Neural progenitor cell (in vitro differentiated cells): ENCODE data around the gene RALGAPA2. TPM values are rescaled to one million over a fixed set of nuclear protein-coding genes. Genes with fewer than 3 reads are reported as not detected.

Experiments
- DNase-seq: peaks from one replicate; pipeline ENCODE4 v3.0.0-alpha.2; 2016; ENCODE audit warnings: low spot score
- H2AFZ ChIP-seq: fragments of 200-600 bp; sonication (generic); replicated peaks from 2 replicates; pipeline ENCODE4 v1.6.1; 2016; ENCODE audit warnings: antibody characterized with exemption
- H3F3A ChIP-seq: fragments of 200-600 bp; sonication (generic); 2 replicates; pipeline ENCODE4 v1.6.1; 2016; ENCODE audit warnings: antibody characterized with exemption, low read depth
- H3K27ac ChIP-seq: fragments of 200-600 bp; sonication (generic); 2 replicates; pipeline ENCODE4 v1.5.1; 2016; ENCODE audit warnings: mild to moderate bottlenecking
- H3K27me3 ChIP-seq: fragments of 200-600 bp; sonication (generic); 2 replicates; pipeline ENCODE4 v1.6.1; 2016; ENCODE audit warnings: mild to moderate bottlenecking, moderate library complexity
- H3K36me3 ChIP-seq: fragments of 200-600 bp; sonication (generic); 2 replicates; pipeline ENCODE4 v1.5.1; 2016
- H3K4me1 ChIP-seq: fragments of 200-600 bp; sonication (generic); 2 replicates; pipeline ENCODE4 v1.6.1; 2016; ENCODE audit warnings: mixed run types
- H3K4me2 ChIP-seq: fragments of 200-600 bp; sonication (generic); 2 replicates; pipeline ENCODE4 v1.6.1; 2016
- H3K4me3 ChIP-seq: fragments of 200-600 bp; sonication (generic); 2 replicates; pipeline ENCODE4 v1.5.1; 2016
- H3K79me2 ChIP-seq: fragments of 200-600 bp; sonication (generic); 2 replicates; pipeline ENCODE4 v1.6.1; 2016; ENCODE audit warnings: low read depth
- H3K9ac ChIP-seq: fragments of 200-600 bp; sonication (generic); 2 replicates; pipeline ENCODE4 v1.6.1; 2016
- H3K9me3 ChIP-seq: fragments of 200-600 bp; sonication (generic); 2 replicates; pipeline ENCODE4 v1.5.1; 2016; ENCODE audit warnings: low read depth
- H4K20me1 ChIP-seq: fragments of 200-600 bp; sonication (generic); 2 replicates; pipeline ENCODE4 v1.6.1; 2016; ENCODE audit warnings: low read depth
- H3K27ac Mint-ChIP-seq: 3 replicates; pipeline ENCODE4 v1.8.0; 2021; ENCODE audit warnings: mixed read lengths
- H3K27me3 Mint-ChIP-seq: 2 replicates; pipeline ENCODE4 v1.8.0; 2022; ENCODE audit warnings: low read depth, mild to moderate bottlenecking, inconsistent platforms, moderate library complexity, mixed read lengths; ENCODE audit not compliant: insufficient read depth
- H3K36me3 Mint-ChIP-seq: 3 replicates; pipeline ENCODE4 v1.8.0; 2021; ENCODE audit warnings: mixed read lengths
- H3K4me1 Mint-ChIP-seq: 3 replicates; pipeline ENCODE4 v1.8.0; 2021; ENCODE audit warnings: mixed read lengths
- H3K4me3 Mint-ChIP-seq: 3 replicates; pipeline ENCODE4 v1.8.0; 2021; ENCODE audit warnings: mild to moderate bottlenecking, moderate library complexity, mixed read lengths
- H3K9me3 Mint-ChIP-seq: 3 replicates; pipeline ENCODE4 v1.8.0; 2020; ENCODE audit warnings: mixed read lengths
- CTCF ChIP-seq: fragments of 200-600 bp; sonication (generic); IDR thresholded peaks from 2 replicates; pipeline ENCODE4 v1.5.1; 2017; ENCODE audit warnings: antibody characterized with exemption, mild to moderate bottlenecking
- EZH2 ChIP-seq: fragments of 200-600 bp; sonication (generic); IDR thresholded peaks from 2 replicates; pipeline ENCODE4 v1.6.1; 2017; ENCODE audit warnings: antibody characterized with exemption, mild to moderate bottlenecking, moderate library complexity
- EZH2phosphoT487 ChIP-seq: fragments of 200-600 bp; sonication (generic); IDR thresholded peaks from 2 replicates; pipeline ENCODE4 v1.6.1; 2017; ENCODE audit warnings: antibody characterized with exemption
- total RNA-seq: library from RNA; depleted of rRNA; stranded (reverse); fragments of >200 nt; gene quantifications from 2 replicates; pipeline ENCODE4 v1.2.3, GENCODE V29; 2015; ENCODE audit warnings: low replicate concordance

The RALGAPA2 gene
- total RNA-seq, 1 donor from 2014 or later, result 25.9 TPM

- H3F3A ChIP-seq, result no peaks in the 10 kb centered on the region
- DNase-seq, result no peak
Measured at GRCh38 chr20:20679316-20679715, 33.1 kb downstream of the RALGAPA2 start.

GRCh38 chr20:20677186-20677585, 35.3 kb downstream of the RALGAPA2 start:
- H3K36me3 ChIP-seq, result no peaks in the 10 kb centered on the region
- Mint-ChIP-seq H3K4me3 (no peak overlapping the region), H3K27me3 (no peaks in the 10 kb centered on the region), H3K9me3 (no peaks in the 10 kb centered on the region), H3K4me1 (peaks cover 8% of the 10 kb centered on the region), H3K27ac (no peak overlapping the region), H3K36me3 (peaks cover 18% of the 10 kb centered on the region)
- H3K9ac ChIP-seq, result no peak overlapping the region
- TF ChIP-seq EZH2phosphoT487 (no peak), CTCF (no peak), EZH2 (no peak)
- peaks cover 15% of the 10 kb centered on the region for H3K4me1 ChIP-seq
- H2AFZ ChIP-seq, result no peak overlapping the region
- no peak for DNase-seq
- H4K20me1 ChIP-seq, result peaks cover 8% of the 10 kb centered on the region
- H3F3A ChIP-seq, result no peaks in the 10 kb centered on the region
- no peak overlapping the region for H3K27ac ChIP-seq
- H3K4me3 ChIP-seq, result no peak overlapping the region
- peaks cover 5% of the 10 kb centered on the region for H3K79me2 ChIP-seq
- H3K4me2 ChIP-seq, result no peak overlapping the region
- H3K9me3 ChIP-seq, result no peaks in the 10 kb centered on the region
- no peaks in the 10 kb centered on the region for H3K27me3 ChIP-seq

More at GRCh38 chr20:20679316-20679715, 33.1 kb downstream of the RALGAPA2 start:
- Mint-ChIP-seq H3K27ac (no peak overlapping the region), H3K4me3 (no peak overlapping the region), H3K9me3 (no peaks in the 10 kb centered on the region), H3K27me3 (no peaks in the 10 kb centered on the region), H3K36me3 (peaks cover 17% of the 10 kb centered on the region), H3K4me1 (peaks cover 7% of the 10 kb centered on the region)
- H3K9me3 ChIP-seq, result no peaks in the 10 kb centered on the region
- H3K4me2 ChIP-seq, result no peak overlapping the region
- peaks cover 10% of the 10 kb centered on the region for H4K20me1 ChIP-seq
- H3K27ac ChIP-seq, result no peak overlapping the region
- H3K27me3 ChIP-seq, result no peaks in the 10 kb centered on the region
- H3K4me3 ChIP-seq, result no peak overlapping the region
- peaks cover 22% of the 10 kb centered on the region for H3K79me2 ChIP-seq
- no peak overlapping the region for H2AFZ ChIP-seq
- TF ChIP-seq EZH2phosphoT487, result no peak
- no peak for TF ChIP-seq CTCF
- no peak for TF ChIP-seq EZH2
- H3K4me1 ChIP-seq, result peaks cover 10% of the 10 kb centered on the region
- no peaks in the 10 kb centered on the region for H3K36me3 ChIP-seq
- no peak overlapping the region for H3K9ac ChIP-seq

DNA sequence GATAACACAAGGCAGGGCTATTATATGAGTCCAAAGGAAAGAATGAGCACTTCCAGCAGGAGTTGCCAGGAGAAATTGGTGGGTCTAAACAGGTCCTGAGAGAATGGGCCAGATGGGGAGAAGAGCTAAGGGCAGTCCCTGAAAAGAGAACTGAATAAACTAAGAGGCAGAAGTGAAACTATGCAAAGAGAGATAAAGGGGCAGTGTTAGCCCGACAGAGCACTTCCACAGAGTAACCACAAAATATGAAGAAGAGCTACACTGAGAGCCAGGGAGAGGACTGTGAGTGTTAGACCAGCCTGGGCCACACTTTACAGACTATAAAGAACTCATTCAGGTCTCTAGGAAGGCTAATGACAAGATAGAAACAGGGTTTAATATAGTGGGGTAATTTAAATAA, 43.8 kb downstream of the RALGAPA2 start:
- peaks cover 8% of the 10 kb centered on the region for H4K20me1 ChIP-seq
- H3K27ac Mint-ChIP-seq, result no peak overlapping the region
- TF ChIP-seq EZH2phosphoT487 (no peak), EZH2 (no peak), CTCF (no peak)
- no peaks in the 10 kb centered on the region for H3K9me3 ChIP-seq
- no peak overlapping the region for H3K9ac ChIP-seq
- H3K4me3 Mint-ChIP-seq, result no peak overlapping the region
- no peak overlapping the region for H2AFZ ChIP-seq
- peaks cover 20% of the 10 kb centered on the region for H3K4me1 Mint-ChIP-seq
- no peaks in the 10 kb centered on the region for H3K79me2 ChIP-seq
- DNase-seq, result no peak
- H3K9me3 Mint-ChIP-seq, result no peaks in the 10 kb centered on the region
- no peak overlapping the region for H3K27ac ChIP-seq
- peaks cover 21% of the 10 kb centered on the region for H3K4me1 ChIP-seq
- no peaks in the 10 kb centered on the region for H3K36me3 ChIP-seq
- H3F3A ChIP-seq, result no peaks in the 10 kb centered on the region
- H3K27me3 ChIP-seq, result no peaks in the 10 kb centered on the region
- peaks cover 5% of the 10 kb centered on the region for H3K36me3 Mint-ChIP-seq
- H3K4me3 ChIP-seq, result no peak overlapping the region
- H3K27me3 Mint-ChIP-seq, result no peaks in the 10 kb centered on the region
- no peak overlapping the region for H3K4me2 ChIP-seq
